ENCODE results near the gene CIRBP. TPM values are rescaled to one million over a fixed set of nuclear protein-coding genes. Genes with fewer than 3 reads are reported as not detected.
A peak's percentile ranks its signal among the peaks of the same experiment; 100 is the strongest.

Gene CIRBP
- total and polyA plus RNA-seq, 2 of the 13 experiments (the other 11 are each of a cell fraction or from before 2014, with no cell fraction given): 133 to 140 TPM

- TF ChIP-seq FOXJ3 (CRISPR knock-in tag; IDR thresholded peaks at IDR 0.05; ENCODE audit: borderline replicate concordance): no peak
- no peak for TF ChIP-seq ATF4 (CRISPR knock-in tag; IDR thresholded peaks at IDR 0.05)
- no peak for TF ChIP-seq RAD51 (IDR thresholded peaks at IDR 0.05; ENCODE audit: borderline replicate concordance)
- TF ChIP-seq TCF7L2 (IDR thresholded peaks at IDR 0.05; ENCODE audit: low read depth, low read length): no peak
- no peak for TF ChIP-seq MLX (CRISPR knock-in tag; IDR thresholded peaks at IDR 0.05)
- peak; percentile 55; the same call in 1 of the 2 replicates for TF ChIP-seq TAF1 (CRISPR knock-in tag; IDR thresholded peaks at IDR 0.05)
- no peak for TF ChIP-seq JUN (CRISPR knock-in tag; IDR thresholded peaks at IDR 0.05)
- TF ChIP-seq AKAP8 (CRISPR knock-in tag; IDR thresholded peaks at IDR 0.05): peak; percentile 74; the same call in 1 of the 2 replicates
- no peak for TF ChIP-seq ZNF703 (CRISPR knock-in tag; IDR thresholded peaks at IDR 0.05; ENCODE audit: borderline replicate concordance)
- TF ChIP-seq HNF4G (IDR thresholded peaks at IDR 0.05; ENCODE audit: borderline replicate concordance, low read depth, low read length): no peak; the same call in 1 of the 2 replicates
- TF ChIP-seq HNF4G (CRISPR knock-in tag; IDR thresholded peaks at IDR 0.05; ENCODE audit: borderline replicate concordance, low read depth): no peak
- peak; percentile 0 for TF ChIP-seq RBM39 (IDR thresholded peaks at IDR 0.05; ENCODE audit: low read depth, low read length, poor library complexity, severe bottlenecking)
- 0 out of 2 replicates have a peak, but pooled peaks have one; percentile 20 for TF ChIP-seq RFXANK (CRISPR knock-in tag; IDR thresholded peaks at IDR 0.05)
- TF ChIP-seq NR0B2 (CRISPR knock-in tag; IDR thresholded peaks at IDR 0.05): peak; percentile 83
- peak; percentile 41; the same call in 1 of the 2 replicates for TF ChIP-seq GFI1 (CRISPR knock-in tag; IDR thresholded peaks at IDR 0.05; ENCODE audit: borderline replicate concordance)
- TF ChIP-seq SAFB2 (CRISPR knock-in tag; IDR thresholded peaks at IDR 0.05; ENCODE audit: borderline replicate concordance, low read depth): no peak
- no peak for TF ChIP-seq MAZ (IDR thresholded peaks at IDR 0.05; ENCODE audit: borderline replicate concordance, low read depth, low read length)
- TF ChIP-seq MAZ (CRISPR knock-in tag; IDR thresholded peaks at IDR 0.05; ENCODE audit: low read depth): no peak
- TF ChIP-seq ZNF230 (CRISPR knock-in tag; IDR thresholded peaks at IDR 0.05): peak; percentile 40; the same call in 1 of the 2 replicates
- TF ChIP-seq GATAD2A (CRISPR knock-in tag; IDR thresholded peaks at IDR 0.05): no peak
- no peak; the same call in 1 of the 2 replicates for TF ChIP-seq ELF3 (CRISPR knock-in tag; IDR thresholded peaks at IDR 0.05)
- TF ChIP-seq PAWR (CRISPR knock-in tag; IDR thresholded peaks at IDR 0.05; ENCODE audit: borderline replicate concordance): no peak
- peak; percentile 33 for TF ChIP-seq ZNF883 (CRISPR knock-in tag; IDR thresholded peaks at IDR 0.05; ENCODE audit: not compliant biosample characterization)
- peak; percentile 81; the same call in 1 of the 2 replicates for TF ChIP-seq NCOA1 (CRISPR knock-in tag; IDR thresholded peaks at IDR 0.05)
- no peak; the same call in 1 of the 2 replicates for TF ChIP-seq GATAD1 (CRISPR knock-in tag; IDR thresholded peaks at IDR 0.05)
- no peak for TF ChIP-seq ZUFSP (CRISPR knock-in tag; IDR thresholded peaks at IDR 0.05; ENCODE audit: borderline replicate concordance)
- peak; percentile 72; the same call in 1 of the 2 replicates for TF ChIP-seq ZNF510 (CRISPR knock-in tag; IDR thresholded peaks at IDR 0.05; ENCODE audit: low read depth)
- no peak for TF ChIP-seq ZMYM2 (CRISPR knock-in tag; IDR thresholded peaks at IDR 0.05)
Measured at GRCh38 chr19:1269478-1270212, 513 bp downstream of the CIRBP start (continued).

All from HepG2 (cell line).